DMS153 treated with DMSO at 0.1 percent for 48 hours (cell line): Measurements from ENCODE around the gene FRMD4A.

Experiments
- DNase-seq: peaks from one replicate; lab custom pipeline; 2025; ENCODE audit not compliant: unreplicated experiment; lab: John Stamatoyannopoulos, UW

The FRMD4A gene

DNA sequence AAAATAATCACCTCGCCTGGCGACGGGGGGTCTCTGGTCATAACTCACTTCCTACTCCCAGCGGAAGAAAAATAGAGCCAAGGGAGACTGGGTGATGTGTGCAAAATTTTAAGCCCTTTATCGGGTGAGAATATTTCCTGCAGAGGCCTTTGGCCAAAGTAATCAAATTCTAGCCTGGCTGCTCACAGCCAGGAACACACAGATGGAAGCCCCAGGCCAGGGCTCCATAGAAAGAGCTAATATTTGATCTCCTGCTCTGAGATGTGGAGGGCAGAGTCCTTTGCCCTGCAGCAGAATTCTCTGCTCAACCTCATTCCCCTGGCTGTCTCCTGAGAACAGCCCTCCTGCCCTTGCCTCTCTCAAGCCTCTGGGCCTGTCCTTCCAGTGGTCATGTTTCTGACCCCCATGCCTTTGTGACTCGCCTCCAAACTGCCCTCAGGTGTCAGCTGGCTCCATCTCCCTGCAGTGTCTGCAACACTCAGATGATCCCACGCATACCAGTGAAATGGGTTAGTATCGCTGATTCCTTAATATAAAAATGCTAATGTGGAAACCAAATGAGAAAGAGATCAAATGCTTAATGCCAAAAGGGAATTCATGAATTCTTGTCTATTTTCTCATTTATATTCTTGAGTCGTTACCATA lies 34.5 kb downstream of the FRMD4A start:
- DNase-seq = no peak

DNA sequence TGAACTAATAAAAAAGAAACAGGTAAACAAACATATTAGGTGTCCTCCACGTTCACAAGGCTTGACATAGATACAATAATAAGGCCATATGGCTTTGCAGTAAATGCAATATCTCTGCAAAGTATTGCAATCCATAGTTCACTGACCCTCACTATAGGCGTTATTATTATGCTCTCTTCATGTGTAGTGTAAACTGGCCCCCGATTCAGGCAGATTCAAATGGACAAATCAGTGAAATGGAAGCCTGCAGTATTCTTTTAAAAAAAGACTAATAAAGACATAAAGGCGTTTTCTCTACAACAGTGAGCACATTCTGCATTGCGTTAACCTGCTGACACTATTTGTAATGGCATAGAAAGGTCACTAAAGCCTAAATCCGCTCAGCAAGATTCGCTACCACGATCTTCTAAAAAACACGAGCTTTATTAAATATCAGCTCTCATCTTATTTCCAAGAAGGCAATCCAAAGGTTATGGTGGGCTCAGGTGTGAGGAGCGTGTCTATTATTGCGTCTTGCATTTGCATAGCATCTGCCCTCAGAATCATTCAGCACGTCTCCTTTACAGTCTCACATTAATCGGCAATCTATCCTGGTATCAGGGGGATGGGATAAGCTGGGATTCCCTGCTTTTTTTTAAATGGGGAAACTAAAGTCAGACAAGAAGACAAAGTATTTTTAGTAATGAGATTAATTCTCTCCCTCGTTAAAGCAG lies 36.2 kb downstream of the FRMD4A start:
- no peak for DNase-seq

DNA sequence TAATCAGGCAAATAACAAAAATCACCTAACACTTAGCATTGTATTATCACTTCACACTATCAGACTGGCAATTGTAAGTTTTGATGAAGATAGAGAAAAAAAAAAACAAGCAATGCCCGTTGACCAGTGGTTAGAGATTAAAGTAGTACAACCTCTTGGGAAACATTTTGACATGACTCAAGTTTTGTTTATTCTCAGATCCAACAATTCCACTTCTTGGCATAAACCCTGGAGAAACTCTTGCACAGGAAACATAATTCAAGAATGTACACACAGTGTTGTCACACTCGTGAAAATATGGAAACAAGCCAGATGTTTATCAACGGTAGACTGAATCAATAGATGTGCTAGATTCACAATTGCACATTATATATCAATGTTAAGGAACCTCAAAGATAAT lies 37.2 kb downstream of the FRMD4A start:
- DNase-seq = no peak

DNA sequence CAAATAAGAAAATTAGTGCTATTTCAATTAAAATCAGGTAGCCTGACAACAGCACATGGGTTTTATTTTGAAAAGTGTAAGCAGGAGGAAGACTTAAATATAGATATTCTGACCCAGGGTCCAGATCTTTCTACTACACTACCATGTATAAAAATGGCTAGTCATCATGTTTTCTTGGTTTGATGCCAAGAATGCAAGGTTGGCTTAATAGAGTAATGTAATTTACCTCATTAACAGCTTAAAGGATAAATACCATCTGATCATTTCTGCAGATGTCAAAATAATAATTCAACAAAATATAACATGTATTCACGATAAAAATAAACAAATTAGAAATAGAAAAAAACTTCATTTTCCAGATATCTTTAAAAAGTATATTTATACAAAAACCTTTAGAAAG lies 39.4 kb downstream of the FRMD4A start:
- DNase-seq = no peak

DNA sequence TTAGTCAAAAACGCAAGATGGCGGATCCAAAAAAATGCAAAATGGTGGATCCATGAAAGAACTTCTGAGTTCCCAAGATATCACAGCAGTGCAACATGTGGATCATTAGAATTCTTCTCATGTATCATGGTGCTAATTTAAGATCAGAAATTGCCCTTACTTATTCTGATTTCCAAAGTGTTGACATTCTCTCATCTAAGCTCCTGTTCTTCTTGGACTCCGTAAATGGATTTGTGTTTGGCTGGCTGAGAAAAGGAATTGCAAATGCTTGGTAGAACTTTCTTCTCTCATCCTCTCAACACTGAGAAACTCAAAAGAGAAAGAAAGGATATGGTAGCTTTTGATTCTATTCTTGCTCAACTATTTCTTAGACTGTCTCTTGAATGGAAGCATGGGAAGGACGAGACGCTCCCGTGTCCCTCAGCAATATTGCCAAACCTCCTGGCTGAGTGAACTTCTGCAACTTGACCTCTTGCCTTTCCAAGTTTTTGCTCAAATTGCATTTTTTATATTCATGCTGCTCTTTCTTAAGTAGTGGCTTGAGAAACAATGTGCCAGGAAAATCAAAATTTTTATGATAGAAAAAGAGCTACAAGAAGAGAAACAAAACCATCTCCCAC lies 44.7 kb downstream of the FRMD4A start:
- no peak for DNase-seq

DNA sequence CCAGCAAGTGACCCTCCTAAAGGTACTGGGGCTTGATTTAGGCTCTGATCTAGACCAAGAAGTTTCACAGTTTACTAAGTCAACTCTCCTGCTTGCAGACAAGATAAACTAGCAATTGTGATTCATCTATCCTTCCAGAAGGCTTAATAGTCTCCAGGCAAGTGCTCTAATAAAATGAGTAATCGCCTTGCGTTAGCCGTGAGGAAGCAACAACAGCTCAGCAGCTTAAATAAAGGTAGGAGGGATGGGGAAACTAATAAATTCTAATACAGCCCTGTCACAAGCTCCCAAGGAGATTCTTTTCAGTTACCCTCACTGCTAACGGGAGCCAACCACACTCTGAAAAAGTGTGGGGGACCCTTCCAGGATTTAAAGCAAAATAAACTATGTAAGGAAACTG lies 48.4 kb downstream of the FRMD4A start:
- no peak for DNase-seq

DNA sequence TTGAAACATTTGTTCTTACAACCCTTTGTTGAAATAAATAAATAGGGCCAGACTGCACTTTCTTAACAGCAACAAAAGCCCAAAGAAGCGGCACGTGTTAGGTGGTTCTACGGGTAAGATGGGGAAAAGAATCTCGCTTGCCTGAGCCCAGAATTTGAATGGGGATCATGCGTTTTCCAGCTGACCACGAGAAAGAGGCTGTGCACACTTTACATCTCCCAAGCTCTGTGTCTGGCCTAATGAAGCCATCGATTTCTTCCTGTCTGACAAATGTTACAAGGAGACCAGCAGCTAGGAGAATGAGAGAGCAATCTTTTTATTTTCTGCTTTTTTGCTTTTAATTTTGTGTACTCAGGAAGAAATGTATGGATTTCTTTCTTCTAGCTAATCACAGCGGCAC lies 52.2 kb downstream of the FRMD4A start:
- DNase-seq = no peak

DNA sequence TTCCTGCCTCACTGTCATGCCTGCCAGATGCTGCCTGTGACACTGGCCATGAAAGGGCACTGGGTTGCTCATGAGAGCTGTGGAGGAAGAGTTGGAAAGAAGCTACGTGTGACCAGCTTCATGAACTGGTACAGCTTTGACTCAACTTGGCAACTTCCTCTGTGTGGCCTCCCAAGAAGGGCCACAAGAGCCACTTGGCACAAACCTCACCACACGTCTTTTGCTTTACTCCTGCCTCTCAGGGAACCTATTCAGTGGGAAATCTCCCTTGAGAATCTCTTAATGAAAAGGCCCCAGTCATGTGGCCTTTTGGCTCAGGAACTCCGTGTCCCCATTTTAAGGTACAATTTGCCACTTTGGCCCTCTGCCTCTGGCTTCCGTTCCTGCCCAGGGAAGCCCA lies 54.5 kb downstream of the FRMD4A start:
- no peak for DNase-seq

DNA sequence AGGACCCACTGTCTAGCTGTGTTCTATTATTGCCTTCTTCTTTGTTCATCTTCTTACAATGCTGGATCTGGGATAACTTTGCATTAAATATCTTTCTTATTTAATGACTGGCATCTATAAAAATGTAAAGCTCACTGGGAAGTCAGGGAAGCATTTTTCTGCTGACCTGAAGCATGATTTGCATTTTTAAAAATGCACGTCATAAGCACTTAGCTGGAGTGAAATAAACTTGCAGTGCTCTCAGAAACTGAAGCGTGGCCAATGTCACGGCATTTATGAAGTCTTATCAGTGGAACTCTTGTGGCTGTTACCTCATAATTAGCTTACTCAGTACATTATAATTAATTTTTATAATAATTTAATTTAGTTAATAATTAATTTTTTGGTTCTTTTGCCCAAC lies 59.1 kb downstream of the FRMD4A start:
- DNase-seq = no peak

DNA sequence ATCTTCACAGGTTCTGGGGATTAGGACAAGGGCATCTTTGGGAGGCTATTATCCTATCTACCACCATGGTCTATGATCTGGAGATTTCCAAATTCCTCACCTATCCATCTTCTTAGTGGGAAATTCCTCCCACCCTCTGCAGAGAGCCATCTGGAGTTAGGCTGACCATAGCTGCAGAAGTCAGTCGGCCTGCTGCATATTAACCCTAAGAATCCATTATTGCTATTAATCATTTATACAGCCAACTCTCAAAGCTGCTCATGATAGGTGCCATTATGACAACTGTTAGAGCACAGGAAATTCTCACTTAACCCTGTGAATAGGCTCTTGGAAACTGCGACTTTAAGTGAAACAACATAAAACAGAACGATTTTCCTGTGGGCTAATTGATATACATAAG lies 60.4 kb downstream of the FRMD4A start:
- no peak for DNase-seq

DNA sequence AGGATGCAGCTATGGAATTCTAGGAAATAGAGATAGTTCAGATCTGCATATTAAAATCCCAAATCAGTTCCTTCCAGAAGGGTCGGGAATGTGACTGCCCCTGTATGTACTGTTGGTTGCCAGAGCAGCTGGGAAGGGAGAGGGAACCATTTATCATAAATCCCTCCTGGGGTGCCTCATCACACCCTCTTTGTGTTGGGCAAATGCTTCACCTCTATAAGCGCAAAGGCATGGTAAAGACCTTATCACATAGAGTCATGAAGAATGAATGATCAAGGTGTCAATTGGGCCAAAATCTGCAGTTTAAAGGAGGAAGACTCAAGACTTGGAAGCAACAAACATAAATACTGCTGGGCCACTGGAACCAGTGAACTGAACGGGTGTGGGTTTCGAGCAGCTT lies 65.0 kb downstream of the FRMD4A start:
- DNase-seq = no peak

DNA sequence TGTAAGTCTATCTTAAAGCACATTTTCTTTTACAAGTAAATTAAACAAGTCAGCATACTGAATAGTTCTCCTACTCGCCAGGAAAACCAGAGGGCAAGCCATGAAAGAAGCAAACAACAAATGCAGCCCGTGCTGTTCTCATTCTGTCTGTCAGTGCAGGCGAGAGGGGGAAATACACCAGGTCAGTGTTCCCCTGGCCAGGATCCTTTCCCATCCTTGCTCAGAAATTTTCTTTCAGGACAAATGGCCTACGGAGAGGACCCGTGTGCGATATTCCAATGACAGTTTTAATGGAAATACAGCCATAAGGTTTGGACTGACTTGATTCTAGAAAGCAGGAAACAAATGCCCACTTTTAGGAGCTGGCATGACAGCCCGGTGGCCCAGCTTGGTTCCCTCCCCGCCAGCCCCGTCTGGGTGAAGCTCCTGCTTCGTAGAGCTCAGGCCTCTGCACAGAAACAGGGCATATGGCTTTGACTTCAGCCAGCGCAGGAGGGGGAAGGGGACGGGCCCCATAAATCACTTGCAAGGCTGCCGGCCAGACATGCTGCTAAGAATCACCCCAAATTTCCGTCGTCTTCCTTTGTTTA lies 67.8 kb downstream of the FRMD4A start:
- DNase-seq = no peak

DNA sequence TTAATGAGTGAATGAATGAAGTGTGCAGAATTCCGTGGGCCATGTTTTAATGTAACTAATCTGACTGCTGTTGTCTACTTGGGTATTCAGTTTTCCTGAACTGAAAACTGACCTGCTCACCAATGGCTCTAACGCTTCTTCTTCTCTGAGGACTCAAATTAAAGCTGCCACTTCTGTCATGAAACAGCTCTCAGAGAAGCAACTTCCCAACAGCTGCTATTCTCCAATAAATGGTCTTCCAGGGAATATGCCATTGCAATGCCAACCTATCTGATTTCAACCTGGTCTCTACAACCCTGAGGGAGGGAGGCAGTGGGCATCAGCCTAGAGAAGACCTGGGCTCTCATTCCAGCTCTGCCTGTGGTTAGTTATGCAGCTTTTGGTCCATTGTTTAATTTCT lies 69.4 kb downstream of the FRMD4A start:
- no peak for DNase-seq

DNA sequence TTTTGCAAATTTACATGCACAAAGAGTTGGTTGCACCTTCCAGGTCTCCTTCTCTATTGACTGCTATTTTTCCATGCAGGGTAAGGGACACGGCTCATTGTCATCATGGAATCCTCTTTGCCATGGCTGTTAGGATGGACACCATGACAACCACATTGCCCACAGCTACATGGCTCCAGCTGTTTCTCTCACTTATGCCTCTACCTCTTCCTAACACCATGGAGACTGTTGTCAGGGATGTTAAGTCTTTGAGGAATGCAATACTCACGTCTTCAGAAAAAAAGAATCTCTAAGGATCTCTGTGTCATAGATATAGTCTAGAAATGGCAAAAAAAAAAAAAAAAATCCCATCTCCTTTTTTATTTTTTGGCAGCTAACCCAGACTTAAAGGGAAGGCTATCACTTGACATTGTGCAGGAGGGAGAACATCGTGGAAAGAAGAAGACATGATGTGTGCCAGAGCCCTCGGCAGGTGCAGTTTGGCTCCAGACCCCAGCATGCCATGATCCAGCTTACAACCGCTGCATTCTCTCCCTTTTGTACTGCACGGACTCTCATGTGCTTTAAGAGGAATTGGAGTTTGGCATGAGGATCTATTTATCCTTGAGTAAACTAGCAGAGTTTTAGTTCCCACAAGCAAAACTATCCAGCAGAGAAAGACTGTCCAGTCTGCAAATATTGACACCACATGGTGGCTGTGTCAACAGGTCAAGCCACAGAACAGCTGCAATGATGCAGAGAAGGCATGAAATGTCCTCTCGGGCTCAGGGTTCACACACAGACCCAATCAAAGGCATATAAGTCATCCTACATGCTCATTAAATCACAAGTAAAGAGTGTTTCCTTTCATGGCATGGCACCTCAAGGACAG lies 70.8 kb downstream of the FRMD4A start:
- no peak for DNase-seq

DNA sequence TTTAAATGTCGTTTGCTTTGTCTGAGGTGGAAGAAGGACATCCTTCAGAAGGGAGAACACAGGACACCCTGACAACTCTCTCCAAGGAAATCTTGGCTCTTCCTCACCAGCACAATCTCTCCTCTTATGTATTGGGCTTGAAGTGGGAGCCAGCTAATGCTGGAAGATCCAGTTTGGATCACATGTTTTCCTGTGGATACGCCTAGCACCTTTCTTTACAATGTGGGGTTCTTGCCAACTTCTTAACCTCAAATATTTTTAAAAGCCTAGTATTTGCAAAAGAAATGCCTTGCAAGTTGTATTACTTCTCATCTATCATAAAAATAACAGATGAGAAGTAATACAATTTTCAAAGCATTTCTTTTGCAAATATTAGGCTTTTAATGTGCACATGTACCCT lies 76.4 kb downstream of the FRMD4A start:
- no peak for DNase-seq

DNA sequence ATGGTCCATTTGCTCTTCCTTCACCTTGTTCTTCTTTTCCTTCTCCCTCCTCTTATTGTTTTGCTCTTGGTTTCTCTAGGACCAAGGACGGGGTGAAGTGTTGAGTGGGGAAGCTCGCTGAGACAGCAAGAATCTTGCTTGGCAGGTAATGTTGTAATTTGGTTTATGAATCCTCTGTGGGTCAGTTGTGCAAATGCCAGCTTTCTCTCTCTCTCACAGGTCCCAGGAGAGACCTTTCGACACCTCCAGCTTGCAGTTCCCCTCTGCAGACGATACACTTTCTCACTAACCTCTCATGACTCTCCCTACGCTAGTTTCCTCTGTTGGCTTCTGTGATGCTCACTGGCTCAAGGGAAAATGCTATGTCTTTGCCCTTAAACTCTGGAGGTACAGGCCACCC lies 77.0 kb downstream of the FRMD4A start:
- DNase-seq = no peak

DNA sequence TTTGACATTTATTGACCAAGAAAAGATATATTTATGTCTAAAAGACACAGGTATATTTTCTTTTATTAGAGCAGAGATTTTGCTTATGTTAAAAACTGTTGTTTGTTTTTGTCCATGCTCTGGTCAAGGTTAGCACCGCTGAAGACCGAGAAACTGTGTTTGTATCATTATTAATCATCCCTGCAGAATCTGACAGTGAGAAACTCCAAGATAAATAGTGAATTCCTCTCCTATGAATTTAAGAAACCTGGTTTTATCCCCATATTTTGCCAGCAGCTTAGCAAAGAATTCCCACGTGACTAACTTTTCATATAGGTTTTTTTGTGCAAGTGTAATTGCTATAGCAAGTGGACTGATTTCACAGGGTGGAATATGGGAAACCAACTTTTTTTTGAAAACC lies 77.6 kb downstream of the FRMD4A start:
- DNase-seq = no peak

DNA sequence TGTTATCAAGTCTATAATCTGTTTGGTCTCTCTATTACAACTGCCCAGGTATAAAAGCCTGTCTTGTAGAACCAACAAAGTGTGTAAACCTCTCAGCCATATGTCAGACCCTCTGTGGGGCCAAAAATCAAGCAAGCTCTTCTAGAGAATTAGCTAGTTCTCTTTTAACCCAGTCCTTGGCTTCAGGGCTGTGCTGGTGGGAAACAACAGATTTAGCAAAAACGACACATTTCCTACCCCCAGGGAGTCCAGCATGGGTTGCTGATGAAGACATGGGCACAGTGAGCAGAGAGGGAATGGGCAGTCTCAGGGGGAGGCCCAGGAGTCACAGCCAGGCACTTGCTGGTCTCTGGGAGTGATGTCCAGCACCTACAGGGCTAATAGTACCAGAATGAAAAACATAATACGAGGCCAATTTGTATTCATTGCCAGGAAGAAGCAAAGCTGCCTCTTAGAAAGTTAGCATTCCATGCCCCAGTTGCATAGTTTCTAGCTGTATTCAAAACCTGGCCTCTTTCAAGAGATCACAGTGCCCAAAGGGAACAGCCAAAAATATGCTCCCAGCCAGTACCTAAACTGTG lies 80.1 kb downstream of the FRMD4A start:
- DNase-seq = no peak

DNA sequence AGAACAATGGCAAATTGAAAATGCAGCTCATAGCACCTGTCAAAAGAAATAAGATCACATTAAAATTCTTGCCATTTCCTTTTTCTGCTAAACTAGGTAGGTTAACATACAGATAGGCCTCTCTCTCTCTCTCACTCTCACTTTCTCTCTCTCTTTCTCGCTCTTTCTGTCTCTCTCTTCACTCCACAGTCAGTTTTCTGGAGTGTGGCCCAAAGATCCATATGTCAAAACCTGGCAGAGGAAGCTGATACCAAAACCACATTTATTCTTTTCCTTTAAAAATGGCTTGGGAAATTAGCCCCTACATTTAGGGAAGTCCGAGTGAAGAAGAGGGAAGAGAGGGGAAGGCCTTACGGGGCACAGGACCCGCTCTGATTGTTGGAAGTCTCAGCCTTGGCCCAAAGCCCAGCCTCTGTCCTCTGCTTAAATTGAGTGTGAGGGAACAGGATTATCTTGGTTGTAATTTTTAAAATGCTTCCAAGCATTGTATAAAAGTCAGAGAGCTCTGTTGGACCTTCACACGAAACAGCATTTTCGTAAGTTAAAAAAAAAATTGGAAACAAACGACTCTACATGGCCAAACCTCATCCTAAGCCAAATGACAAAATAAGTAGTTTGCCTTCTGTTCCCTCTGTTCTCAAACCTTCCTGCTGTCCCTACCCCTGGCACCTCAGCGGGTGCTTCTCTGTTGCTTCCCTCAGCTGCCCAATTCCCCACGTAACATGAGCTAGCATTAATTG lies 83.2 kb downstream of the FRMD4A start:
- DNase-seq = no peak

DNA sequence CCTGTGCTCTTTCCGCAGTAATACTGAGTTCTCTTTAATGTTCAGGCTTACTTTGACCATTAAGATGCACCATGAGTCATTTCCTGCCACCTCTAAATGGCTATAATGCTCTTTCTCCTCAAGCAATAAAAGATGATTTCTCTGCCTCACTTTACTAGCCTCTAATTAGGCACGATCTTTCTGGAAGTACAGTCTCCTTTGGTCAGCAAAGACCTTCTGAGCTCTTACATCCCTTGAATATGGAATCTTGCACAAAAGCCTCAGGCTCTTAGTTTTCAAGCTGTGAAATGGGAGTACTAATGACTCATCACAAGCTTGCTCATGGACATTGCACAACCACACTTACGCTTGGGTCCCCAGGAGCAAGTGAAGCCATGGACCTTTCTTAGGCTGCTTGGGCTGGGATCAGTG lies 85.9 kb downstream of the FRMD4A start:
- no peak for DNase-seq
